GM21619 (cell line): ENCODE results near the gene SCAPER.
"Not testable (repeated sequence)": the region's sequence is repeated elsewhere in the genome, so short reads cannot be mapped to it uniquely, and the experiment has no call there.

ENCODE experiments used
- ATAC-seq: cut with Tn5 transposase; IDR thresholded peaks from one replicate; pipeline ENCODE4 v1.9.1; 2021; ENCODE audit not compliant: unreplicated experiment

Gene SCAPER

GRCh38 chr15:76861815-76862397, 43.2 kb downstream of the SCAPER start:
- no peak for ATAC-seq

DNA sequence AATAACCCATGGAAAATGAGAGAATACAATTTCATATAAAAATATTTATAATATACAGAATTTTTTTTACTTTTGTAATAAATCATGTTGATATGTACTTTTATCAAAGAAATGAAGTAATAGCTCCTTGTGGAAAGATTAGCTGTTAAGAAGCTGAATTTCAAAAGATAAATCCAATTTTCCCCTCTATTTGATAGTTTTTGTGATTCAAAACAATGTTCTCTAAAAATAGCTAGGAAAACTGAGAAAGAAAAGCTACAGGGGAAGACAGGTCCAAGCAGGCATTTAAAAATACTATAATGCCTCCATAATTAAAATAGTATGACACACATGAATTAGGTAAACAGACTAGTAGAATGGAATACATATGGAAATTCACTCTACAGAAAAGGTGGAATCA, 44.9 kb downstream of the SCAPER start:
- ATAC-seq: no peak

- not testable (repeated sequence) for ATAC-seq
Measured at GRCh38 chr15:76850367-76850766, 54.8 kb downstream of the SCAPER start.

- ATAC-seq: no peak
Measured at GRCh38 chr15:76846782-76847181, 58.4 kb downstream of the SCAPER start.

GRCh38 chr15:76844096-76844495, 61.0 kb downstream of the SCAPER start:
- ATAC-seq: no peak

- ATAC-seq: no peak
Measured at GRCh38 chr15:76843269-76843668, 61.9 kb downstream of the SCAPER start.

- ATAC-seq: no peak
Measured at GRCh38 chr15:76840830-76841460, 64.2 kb downstream of the SCAPER start.

- ATAC-seq: no peak
Measured at GRCh38 chr15:76839173-76839572, 66.0 kb downstream of the SCAPER start.

DNA sequence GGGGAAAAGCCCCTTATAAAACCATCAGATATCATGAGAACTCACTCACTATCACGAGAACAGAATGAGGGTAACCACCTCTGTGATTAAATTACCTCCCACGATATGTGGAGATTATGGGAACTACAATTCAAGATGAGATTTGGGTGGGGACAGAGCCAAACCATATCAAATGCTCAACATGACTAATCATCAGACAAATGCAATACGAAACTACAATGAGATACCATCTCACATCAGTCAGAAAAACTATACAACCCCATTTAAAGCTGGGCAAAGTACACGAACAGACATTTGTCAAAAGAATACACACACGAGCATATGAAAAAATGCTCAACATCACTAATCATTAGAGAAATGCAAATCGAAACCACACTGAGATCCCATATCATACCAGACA, 67.7 kb downstream of the SCAPER start:
- no peak for ATAC-seq

DNA sequence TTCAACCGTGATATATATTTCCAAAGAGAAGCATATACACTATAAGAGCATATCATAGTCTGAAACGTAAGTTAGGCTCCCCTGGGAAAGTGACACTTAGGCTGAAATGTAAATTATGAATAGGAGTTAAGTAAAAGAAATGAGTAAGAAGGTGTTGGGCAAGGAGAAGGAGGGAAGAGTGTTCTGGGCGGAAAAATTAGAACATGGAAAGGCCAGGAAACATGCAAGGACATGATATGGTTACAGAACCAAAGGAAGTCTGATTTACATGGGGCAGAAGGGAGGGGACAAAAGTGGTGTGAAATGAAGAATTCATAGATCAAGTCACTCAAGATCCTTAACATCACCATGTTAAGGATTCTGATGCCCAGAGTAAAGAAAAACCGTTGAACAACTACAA, 75.2 kb downstream of the SCAPER start:
- no peak for ATAC-seq

DNA sequence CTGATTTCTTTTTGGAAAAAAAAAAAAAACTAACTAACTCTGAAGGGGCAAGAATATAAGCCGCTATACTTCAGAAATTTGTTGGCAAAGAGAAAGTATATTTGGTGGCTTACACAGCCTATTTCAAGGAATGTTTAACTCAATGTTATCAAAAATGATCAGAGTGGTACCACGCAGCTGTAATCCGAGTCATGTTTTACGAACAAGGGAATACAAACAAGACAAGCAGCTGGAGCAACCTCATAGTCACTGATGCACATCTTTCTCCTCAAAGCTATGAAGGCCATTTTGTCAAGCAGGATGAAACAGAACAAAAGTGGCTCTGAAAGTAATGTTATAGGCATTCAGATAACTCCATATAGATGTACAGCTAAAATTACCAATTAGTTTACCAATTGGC, 81.2 kb downstream of the SCAPER start:
- ATAC-seq: no peak

DNA sequence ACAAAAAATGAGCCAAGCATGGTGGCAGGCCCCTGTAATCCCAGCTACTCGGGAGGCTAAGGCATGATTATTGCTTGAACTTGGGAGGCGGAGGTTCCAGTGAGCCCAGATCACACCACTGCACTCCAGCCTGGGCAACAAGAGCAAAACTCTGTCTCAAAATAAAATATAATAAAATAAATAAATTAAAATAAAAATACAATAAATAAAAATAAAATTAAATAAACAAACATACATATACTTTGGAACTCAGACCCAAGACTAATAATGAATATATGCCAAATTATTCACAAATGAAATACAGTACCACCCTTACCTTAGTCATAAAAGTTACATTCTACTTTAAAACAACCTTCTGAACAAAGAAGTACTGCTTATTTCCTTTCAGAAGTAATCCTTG, 81.8 kb downstream of the SCAPER start:
- ATAC-seq: no peak

DNA sequence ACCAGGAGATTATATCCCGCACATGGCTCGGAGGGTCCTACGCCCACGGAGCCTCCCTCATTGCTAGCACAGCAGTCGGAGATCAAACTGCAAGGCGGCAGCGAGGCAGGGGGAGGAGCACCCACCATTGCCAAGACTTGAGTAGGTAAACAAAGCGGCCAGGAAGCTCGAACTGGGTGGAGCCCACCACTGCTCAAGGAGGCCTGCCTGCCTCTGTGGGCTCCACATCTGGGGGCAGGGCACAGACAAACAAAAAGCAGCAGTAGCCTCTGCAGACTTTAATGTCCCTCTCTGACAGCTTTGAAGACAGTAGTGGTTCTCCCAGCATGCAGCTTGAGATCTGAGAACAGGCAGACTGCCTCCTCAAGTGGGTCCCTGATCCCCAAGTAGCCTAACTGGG, 86.2 kb downstream of the SCAPER start:
- ATAC-seq: not testable (repeated sequence)

DNA sequence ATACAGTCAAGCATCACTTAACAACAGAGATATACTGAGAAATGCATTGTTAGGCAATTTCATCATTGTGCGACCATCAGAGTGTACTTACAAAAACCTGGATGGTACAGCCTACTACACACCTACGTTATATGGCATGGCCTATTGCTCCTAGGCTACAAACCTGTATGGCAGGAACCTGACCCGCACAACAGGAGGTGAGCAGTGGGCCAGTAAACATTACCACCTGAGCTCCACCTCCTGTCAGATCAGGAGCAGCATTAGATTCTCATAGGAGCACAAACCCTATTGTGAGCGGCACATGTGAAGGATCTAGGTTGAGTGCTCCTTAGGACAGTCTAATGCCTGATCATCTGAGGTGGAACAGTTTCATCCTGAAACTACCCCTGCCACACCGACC, 89.7 kb downstream of the SCAPER start:
- ATAC-seq: no peak

DNA sequence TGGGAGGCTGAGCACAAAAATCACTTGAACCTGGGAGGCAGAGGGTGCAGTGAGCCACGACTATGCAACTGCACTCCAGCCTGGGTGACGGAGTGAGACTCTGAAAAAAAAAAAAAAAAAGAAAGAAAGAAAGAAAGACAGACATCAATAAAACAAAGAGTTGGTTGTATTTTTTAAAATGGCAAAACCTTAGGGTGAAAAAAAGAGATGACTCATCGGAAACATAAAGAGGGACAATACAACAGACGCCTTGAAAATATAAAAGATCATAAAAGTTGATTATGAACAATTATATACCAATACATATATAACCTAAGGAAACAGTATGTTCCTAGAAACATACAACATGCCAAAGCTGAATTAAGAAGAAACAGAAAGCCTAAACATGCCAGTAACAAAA, 92.8 kb downstream of the SCAPER start:
- ATAC-seq: no peak

GRCh38 chr15:76809412-76810103, 95.6 kb downstream of the SCAPER start:
- ATAC-seq: no peak

DNA sequence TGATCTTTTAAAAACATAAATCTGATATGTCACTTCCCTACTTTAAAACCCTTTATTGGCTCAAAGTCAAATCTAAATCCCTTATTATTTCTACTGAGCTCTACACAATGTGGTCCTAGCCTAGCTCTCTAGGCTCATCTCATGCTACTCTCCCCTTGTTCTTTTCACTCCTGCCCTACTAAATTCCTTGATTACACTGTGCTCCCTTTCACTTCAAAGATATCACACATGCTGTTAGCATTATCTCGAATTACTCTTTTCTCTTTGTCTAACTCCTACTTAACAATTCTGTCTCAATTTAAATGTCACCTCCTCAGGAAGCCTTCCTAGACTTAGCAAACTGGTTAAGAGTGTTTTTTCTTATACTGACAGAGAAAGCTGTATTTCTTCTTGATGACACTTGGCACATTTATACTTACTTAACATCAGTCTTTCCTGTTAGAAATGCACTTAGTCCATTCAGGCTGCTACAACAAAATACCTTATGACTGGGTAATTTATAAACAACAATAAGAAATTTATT, 102.0 kb downstream of the SCAPER start:
- no peak for ATAC-seq

DNA sequence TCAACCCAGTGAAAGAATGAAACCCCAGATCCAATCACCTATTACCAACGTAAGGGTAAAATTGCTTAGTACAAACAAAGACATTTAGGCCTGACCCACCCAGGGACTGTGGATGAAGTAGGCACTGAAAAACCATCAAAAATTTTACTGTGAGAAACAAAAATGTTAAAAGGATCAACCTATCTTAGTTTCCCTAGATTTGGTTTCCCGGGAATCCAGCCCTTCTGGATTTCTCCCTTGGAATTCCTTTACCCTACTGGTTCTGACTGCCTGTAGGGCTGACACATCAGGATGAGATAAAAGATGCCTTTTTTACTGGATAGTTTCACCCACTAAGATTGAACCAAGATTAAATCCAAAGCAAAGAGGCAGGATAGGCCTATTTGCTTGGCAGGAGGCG, 102.7 kb downstream of the SCAPER start:
- ATAC-seq: no peak

- ATAC-seq: no peak
Measured at GRCh38 chr15:76799760-76800159, 105.4 kb downstream of the SCAPER start.

DNA sequence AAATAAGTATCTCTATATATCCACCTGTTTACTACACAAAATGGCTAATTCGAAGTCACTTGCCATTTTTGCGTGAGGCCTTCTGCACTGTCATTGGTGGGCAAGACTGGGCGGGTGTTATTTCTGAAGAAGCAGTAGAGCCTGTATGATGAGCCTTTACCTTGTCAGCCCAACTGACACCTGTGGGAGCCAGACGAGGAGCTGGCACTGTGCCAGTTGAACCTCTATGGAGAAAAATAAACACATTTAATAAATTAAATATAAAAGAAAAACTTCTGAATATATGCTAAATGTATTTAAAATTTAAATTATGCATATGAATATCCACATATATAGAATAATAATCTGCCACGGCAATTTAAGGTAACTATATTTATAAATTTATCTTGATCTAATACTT, 109.9 kb downstream of the SCAPER start:
- ATAC-seq: no peak

- no peak for ATAC-seq
Measured at GRCh38 chr15:76793162-76793561, 112.0 kb downstream of the SCAPER start.

GRCh38 chr15:76791511-76791910, 113.6 kb downstream of the SCAPER start:
- ATAC-seq: no peak
